Measurements from ENCODE around the gene DMRT1. TPM values are rescaled to one million over a fixed set of nuclear protein-coding genes. Genes with fewer than 3 reads are reported as not detected.
A peak's percentile ranks its signal among the peaks of the same experiment; 100 is the strongest.

DMRT1 gene
- total and polyA plus RNA-seq, 7 donors = not detected

DNA sequence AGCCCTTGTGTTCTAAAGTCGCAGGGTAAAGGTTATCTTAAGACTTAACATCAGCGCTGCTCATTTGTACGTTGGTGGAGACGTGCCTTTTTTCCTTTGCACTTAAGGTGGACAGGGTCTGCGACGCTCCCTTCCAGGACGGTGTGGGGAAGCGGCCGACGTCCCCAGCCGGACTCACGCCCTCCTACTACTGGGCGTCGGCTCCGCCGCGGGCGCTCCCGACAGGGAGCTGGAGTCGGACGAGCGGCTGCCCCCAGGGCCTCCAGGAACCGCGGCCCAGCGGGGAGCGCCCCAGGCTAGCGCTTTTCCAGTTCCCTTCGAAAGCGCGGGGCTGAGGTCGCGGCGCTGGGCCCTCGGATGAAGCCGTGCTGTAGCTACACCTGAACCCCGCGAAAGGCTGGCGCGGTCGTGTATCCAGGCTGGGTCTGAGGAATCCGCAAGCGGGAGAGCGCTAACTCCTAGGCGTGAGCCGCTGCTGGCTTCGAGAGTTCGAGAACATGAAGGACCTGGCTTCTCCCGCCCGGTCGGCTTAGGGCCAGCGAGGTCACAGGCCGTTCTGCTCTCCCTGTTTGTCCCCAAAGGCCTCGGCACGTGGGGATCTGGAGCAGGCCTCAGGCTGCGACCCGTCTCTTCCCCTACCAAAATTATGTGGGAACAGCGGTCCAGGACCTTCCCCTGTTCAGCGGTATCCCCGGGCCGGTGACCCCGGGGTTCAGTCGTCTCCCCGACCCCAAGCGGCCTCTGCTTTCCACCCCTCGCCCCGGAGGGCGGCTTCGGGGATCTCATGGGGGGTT is 131.2 kb downstream of the DMRT1 start:
- Histone ChIP-seq H3K4me1 (peaks cover 12% of the 10 kb centered on the region), H3K27me3 (ENCODE audit: insufficient read depth in 3 of 3, low read length in 2 of 3) (peaks cover 0 to 100% (median 70%) of the 10 kb centered on the region in 3 donors), H3K36me3 (ENCODE audit: insufficient read depth in 1 of 2, low read depth in 1 of 2) (no peaks in the 10 kb centered on the region), H3K27ac (no peak overlapping the region), H3K9me3 (no peaks in the 10 kb centered on the region), H3K4me3 (peak overlapping the region; percentile 66)
- ATAC-seq (no peak), DNase-seq (no peak)
- TF ChIP-seq, protein P1, sequence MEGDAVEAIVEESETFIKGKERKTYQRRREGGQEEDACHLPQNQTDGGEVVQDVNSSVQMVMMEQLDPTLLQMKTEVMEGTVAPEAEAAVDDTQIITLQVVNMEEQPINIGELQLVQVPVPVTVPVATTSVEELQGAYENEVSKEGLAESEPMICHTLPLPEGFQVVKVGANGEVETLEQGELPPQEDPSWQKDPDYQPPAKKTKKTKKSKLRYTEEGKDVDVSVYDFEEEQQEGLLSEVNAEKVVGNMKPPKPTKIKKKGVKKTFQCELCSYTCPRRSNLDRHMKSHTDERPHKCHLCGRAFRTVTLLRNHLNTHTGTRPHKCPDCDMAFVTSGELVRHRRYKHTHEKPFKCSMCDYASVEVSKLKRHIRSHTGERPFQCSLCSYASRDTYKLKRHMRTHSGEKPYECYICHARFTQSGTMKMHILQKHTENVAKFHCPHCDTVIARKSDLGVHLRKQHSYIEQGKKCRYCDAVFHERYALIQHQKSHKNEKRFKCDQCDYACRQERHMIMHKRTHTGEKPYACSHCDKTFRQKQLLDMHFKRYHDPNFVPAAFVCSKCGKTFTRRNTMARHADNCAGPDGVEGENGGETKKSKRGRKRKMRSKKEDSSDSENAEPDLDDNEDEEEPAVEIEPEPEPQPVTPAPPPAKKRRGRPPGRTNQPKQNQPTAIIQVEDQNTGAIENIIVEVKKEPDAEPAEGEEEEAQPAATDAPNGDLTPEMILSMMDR (IDR thresholded peaks at IDR 0.05) = no peak
- 51 to 54% (median 52%) methylated on average over 65 to 68 of the region's 68 CpGs for WGBS, 3 donors
- intact Hi-C loops (cut with DNase I) = no loop called here

DNA sequence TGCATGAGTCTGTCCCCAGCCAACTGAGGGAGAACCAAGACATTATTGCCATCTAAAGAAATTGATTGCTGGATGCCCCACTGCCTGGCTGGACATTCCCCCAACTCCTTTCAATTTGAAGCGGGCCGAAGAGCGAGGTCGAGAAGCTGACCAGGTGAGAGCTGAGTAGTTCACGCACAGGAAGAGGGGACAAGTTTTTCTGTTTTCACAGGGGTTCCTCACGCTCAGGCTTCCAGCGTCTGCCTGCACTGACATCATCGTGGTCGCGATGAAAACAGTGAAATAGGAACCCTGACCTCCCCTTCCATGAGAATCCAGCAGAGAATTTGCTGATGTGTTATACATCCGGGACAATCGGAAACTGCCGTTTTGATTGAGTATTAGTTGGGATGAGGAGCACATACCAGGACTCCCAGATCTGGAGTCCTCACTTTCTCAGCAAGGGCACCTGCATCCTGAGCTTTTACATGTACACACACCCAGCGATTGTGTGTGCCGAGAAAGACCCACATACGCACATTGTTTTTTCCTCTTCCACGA is 131.9 kb downstream of the DMRT1 start:
- TF ChIP-seq, protein P1 (IDR thresholded peaks at IDR 0.05) = no peak
- Histone ChIP-seq H3K36me3 (ENCODE audit: insufficient read depth in 1 of 2, low read depth in 1 of 2) (no peaks in the 10 kb centered on the region), H3K9me3 (no peaks in the 10 kb centered on the region), H3K27me3 (ENCODE audit: insufficient read depth in 3 of 3, low read length in 2 of 3) (peaks cover 0 to 100% (median 68%) of the 10 kb centered on the region in 3 donors), H3K4me3 (no peak overlapping the region), H3K4me1 (peaks cover 12% of the 10 kb centered on the region), H3K27ac (no peak overlapping the region)
- ATAC-seq = no peak
- intact Hi-C loops (cut with DNase I) = no loop called here
- 70 to 76% (median 74%) methylated on average over 17 of the region's 17 CpGs for WGBS, 3 donors
- DNase-seq = no peak

DNA sequence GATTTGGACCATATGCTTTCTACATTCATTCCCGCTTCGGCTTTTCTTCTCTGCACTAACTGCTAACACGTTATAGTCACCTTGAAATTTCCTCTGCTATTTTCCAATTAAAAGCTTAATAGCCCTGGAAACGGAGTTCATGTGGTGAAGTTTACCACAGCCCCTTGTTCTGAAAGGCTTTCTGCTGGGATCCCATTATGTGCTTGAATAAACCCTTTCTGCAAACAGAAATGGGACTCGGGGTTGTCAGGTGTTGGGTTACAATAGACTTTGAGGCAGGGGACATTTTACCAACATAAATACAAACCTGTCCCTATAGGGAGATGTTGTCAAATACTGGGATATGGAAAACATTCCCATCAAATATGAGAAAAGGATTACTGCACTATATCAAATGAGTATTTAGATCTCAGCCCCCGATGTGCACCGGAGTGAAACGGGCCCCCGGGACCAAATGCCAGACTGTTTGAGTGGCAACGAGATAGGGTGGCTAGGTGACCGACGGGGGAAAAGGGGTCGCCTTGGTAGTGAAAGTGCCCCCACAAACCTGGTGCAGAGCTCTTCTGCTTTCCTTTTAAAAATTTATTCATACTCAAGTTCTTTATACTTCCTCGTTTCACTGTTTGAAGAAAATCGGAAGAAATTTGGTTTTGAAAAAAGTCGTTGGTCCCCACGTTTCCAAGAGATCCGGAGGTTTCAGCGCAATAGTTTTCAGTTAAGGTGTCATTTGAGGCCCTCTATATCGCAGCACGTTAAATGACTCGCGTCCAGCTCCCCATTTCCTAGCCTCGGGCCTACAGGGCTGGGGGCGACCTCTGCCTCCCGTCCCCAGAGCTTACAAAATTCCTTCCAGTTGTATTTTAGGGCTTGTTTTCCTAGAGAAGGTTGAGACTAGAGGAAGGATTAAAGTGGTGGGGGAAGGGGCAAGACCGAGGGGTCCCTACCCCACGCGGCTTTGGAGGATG is 132.8 kb downstream of the DMRT1 start:
- no peak overlapping the region for H3K27ac ChIP-seq
- H3K4me1 ChIP-seq = peaks cover 12% of the 10 kb centered on the region
- H3K36me3 ChIP-seq (ENCODE audit: insufficient read depth in 1 of 2, low read depth in 1 of 2) = no peaks in the 10 kb centered on the region
- DNase-seq (no peak), ATAC-seq (no peak)
- TF ChIP-seq, protein P1 (IDR thresholded peaks at IDR 0.05) = no peak
- H3K4me3 ChIP-seq = no peak overlapping the region
- H3K27me3 ChIP-seq (ENCODE audit: insufficient read depth in 3 of 3, low read length in 2 of 3) = peaks cover 0 to 100% (median 67%) of the 10 kb centered on the region in 3 donors
- no peaks in the 10 kb centered on the region for H3K9me3 ChIP-seq
- intact Hi-C loops (cut with DNase I) = no loop called here
- 71 to 75% (median 74%) methylated on average over 29 of the region's 29 CpGs for WGBS, 3 donors

DNA sequence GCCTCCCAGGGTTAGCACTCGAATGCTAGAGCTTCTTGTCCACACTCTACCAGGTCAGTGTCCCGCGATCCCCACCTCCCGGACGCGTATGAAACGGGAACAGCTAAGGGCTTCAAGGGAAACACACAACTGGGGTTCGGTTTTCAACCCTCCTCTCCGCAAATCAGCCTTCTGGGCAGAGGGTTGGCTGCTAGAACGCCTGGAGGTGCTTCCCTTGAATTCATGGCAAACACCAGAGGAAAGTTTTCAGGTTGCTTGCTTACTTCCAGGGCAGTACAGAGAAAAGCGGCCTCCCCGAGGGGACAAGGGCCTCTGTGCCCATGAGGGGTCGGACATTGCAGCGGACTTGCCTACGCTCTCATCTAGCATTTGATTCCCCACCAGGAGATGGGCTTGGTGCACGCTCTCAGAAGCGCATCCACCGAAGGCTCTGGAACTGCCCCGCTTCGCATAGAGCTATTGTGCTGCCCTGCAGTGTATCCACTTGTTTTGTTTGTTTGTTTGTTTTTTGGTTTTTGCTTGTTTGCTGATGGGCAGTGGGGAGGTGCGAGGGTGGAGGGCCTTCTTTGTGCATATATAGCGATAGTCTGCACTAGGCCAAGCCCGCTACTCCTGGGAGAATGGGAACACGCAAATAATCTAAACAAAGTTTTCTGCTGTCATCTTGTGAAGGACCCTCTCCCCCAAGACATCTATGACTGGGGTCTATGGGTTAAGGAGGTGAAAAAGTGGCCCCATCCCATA is 133.7 kb downstream of the DMRT1 start:
- ATAC-seq (no peak), DNase-seq (no peak)
- Histone ChIP-seq H3K27me3 (ENCODE audit: insufficient read depth in 3 of 3, low read length in 2 of 3) (peaks cover 0 to 99% (median 60%) of the 10 kb centered on the region in 3 donors), H3K36me3 (ENCODE audit: insufficient read depth in 1 of 2, low read depth in 1 of 2) (no peaks in the 10 kb centered on the region), H3K9me3 (no peaks in the 10 kb centered on the region), H3K4me1 (peaks cover 12% of the 10 kb centered on the region), H3K27ac (no peak overlapping the region), H3K4me3 (no peak overlapping the region)
- TF ChIP-seq, protein P1 (IDR thresholded peaks at IDR 0.05) = no peak
- 66 to 70% (median 70%) methylated on average over 24 of the region's 24 CpGs for WGBS, 3 donors
- intact Hi-C loops (cut with DNase I) = no loop called here

Measured in psoas muscle (tissue), 8 donors.